HL-60 (cell line): ENCODE results near the gene PNPLA1.

Experiments used
- GABPA ChIP-seq: IDR thresholded peaks from 2 replicates; pipeline ENCODE4 v1.6.1; 2012; ENCODE audit warnings: low read depth
- POLR2AphosphoS5 ChIP-seq: IDR thresholded peaks from 2 replicates; pipeline ENCODE4 v1.6.1; 2012; ENCODE audit warnings: low read depth
- SPI1 ChIP-seq: IDR thresholded peaks from 2 replicates; pipeline ENCODE4 v1.6.1; 2012; ENCODE audit warnings: low read depth, mild to moderate bottlenecking, borderline replicate concordance
- TF ChIP-seq, protein P1 (sequence below): IDR thresholded peaks from one replicate; pipeline ENCODE4 v1.5.1; 2011; ENCODE audit warnings: low read length, control low read depth, inconsistent platforms; ENCODE audit not compliant: insufficient read depth

DNA sequence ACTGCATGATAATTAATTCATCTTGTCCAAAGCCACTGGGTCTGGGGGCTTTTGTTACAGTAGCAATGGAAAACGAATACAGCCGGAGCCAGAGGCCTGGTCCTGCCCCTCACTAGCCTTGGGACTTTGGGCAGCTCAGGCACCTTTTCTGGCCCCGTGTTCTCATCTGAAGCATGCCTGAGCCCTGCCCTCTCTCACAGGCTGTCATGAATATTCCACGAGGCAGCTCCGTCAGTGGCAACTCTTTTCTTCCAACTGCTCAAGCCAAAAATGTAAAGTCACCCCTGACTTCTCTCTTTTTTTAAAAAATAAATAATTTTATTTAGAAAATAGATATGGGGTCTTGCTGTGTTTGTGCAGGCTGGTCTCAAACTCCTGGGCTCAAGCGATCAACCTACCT is 61.5 kb downstream of the PNPLA1 start:
- TF ChIP-seq, protein P1, sequence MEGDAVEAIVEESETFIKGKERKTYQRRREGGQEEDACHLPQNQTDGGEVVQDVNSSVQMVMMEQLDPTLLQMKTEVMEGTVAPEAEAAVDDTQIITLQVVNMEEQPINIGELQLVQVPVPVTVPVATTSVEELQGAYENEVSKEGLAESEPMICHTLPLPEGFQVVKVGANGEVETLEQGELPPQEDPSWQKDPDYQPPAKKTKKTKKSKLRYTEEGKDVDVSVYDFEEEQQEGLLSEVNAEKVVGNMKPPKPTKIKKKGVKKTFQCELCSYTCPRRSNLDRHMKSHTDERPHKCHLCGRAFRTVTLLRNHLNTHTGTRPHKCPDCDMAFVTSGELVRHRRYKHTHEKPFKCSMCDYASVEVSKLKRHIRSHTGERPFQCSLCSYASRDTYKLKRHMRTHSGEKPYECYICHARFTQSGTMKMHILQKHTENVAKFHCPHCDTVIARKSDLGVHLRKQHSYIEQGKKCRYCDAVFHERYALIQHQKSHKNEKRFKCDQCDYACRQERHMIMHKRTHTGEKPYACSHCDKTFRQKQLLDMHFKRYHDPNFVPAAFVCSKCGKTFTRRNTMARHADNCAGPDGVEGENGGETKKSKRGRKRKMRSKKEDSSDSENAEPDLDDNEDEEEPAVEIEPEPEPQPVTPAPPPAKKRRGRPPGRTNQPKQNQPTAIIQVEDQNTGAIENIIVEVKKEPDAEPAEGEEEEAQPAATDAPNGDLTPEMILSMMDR = no peak
- TF ChIP-seq GABPA = no peak
- TF ChIP-seq POLR2AphosphoS5 = no peak
- TF ChIP-seq SPI1 = no peak
